ENCODE measurements around the gene DMWD.

DNA sequence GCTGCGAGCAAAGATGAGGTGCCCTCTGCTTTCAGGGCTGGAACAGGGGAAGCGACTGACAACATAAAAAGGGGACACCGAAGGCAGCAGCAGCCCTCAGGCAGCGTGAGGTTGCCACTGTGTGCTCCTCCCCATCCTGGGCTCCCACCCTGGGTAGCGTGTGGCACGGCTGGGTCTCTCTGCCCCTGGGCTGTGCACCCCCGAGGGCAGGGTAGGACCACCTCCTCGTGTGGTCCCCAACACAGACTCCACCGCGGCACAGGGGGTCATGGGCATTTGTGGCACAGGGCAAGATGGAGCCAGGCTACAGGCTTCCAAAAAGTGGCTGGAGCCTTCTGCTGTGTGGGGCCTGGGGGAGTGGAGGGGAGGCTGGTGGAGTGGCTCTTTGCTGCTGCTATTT is 28.9 kb upstream of the DMWD start:
- TF ChIP-seq, protein P1, sequence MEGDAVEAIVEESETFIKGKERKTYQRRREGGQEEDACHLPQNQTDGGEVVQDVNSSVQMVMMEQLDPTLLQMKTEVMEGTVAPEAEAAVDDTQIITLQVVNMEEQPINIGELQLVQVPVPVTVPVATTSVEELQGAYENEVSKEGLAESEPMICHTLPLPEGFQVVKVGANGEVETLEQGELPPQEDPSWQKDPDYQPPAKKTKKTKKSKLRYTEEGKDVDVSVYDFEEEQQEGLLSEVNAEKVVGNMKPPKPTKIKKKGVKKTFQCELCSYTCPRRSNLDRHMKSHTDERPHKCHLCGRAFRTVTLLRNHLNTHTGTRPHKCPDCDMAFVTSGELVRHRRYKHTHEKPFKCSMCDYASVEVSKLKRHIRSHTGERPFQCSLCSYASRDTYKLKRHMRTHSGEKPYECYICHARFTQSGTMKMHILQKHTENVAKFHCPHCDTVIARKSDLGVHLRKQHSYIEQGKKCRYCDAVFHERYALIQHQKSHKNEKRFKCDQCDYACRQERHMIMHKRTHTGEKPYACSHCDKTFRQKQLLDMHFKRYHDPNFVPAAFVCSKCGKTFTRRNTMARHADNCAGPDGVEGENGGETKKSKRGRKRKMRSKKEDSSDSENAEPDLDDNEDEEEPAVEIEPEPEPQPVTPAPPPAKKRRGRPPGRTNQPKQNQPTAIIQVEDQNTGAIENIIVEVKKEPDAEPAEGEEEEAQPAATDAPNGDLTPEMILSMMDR (IDR thresholded peaks at IDR 0.05), result no peak
- no peak for TF ChIP-seq MXI1 (IDR thresholded peaks at IDR 0.05; ENCODE audit: low read depth, low read length)
- no peak for TF ChIP-seq TAF1 (IDR thresholded peaks at IDR 0.05; ENCODE audit: borderline replicate concordance, low read depth, low read length)
- no peak for TF ChIP-seq GABPA (IDR thresholded peaks at IDR 0.05; ENCODE audit: low read depth)
- TF ChIP-seq, protein P2, sequence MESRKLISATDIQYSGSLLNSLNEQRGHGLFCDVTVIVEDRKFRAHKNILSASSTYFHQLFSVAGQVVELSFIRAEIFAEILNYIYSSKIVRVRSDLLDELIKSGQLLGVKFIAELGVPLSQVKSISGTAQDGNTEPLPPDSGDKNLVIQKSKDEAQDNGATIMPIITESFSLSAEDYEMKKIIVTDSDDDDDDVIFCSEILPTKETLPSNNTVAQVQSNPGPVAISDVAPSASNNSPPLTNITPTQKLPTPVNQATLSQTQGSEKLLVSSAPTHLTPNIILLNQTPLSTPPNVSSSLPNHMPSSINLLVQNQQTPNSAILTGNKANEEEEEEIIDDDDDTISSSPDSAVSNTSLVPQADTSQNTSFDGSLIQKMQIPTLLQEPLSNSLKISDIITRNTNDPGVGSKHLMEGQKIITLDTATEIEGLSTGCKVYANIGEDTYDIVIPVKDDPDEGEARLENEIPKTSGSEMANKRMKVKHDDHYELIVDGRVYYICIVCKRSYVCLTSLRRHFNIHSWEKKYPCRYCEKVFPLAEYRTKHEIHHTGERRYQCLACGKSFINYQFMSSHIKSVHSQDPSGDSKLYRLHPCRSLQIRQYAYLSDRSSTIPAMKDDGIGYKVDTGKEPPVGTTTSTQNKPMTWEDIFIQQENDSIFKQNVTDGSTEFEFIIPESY (IDR thresholded peaks at IDR 0.05; ENCODE audit: borderline replicate concordance, low read depth), result no peak
- TF ChIP-seq RAD21 (IDR thresholded peaks at IDR 0.05; ENCODE audit: low read length), result no peak
- no peak for TF ChIP-seq POLR2AphosphoS5 (IDR thresholded peaks at IDR 0.05; ENCODE audit: low read depth, low read length)
- TF ChIP-seq, protein P3, sequence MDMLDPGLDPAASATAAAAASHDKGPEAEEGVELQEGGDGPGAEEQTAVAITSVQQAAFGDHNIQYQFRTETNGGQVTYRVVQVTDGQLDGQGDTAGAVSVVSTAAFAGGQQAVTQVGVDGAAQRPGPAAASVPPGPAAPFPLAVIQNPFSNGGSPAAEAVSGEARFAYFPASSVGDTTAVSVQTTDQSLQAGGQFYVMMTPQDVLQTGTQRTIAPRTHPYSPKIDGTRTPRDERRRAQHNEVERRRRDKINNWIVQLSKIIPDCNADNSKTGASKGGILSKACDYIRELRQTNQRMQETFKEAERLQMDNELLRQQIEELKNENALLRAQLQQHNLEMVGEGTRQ (IDR thresholded peaks at IDR 0.05; ENCODE audit: borderline replicate concordance, low read depth, low read length), result no peak

Data from SK-N-SH (cell line).